ENCODE data around the gene UFD1.

Gene UFD1, protein sequence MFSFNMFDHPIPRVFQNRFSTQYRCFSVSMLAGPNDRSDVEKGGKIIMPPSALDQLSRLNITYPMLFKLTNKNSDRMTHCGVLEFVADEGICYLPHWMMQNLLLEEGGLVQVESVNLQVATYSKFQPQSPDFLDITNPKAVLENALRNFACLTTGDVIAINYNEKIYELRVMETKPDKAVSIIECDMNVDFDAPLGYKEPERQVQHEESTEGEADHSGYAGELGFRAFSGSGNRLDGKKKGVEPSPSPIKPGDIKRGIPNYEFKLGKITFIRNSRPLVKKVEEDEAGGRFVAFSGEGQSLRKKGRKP

DNA sequence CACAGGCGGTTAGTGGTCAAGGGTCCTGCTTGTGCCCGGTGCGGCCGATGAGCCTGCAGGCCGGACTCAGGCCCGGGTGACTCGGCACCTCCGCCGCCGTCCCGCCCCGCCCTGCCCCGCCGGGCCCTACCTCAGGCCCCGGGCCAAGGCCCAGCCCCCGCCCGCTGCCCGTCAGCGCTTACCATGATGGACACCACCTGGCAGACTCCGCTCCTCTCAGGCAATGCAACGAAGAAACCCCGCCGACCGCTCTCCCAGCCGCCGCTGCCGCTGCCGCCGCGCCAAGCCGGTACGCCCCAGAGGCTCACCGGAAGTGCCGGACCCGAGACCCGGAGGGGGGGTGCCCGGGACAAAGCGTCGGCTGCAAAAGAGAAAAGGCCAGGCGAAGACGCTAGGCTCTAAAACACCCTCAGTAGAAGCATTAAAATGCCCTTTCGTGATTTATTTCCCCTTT lies at the start of gene UFD1:
Gene UFD1, minus strand, starts transcription at position 293 of the 454 bp plus-strand sequence. Its CDS starts 108 bp downstream, at position 185.
- no peak for DNase-seq

DNA sequence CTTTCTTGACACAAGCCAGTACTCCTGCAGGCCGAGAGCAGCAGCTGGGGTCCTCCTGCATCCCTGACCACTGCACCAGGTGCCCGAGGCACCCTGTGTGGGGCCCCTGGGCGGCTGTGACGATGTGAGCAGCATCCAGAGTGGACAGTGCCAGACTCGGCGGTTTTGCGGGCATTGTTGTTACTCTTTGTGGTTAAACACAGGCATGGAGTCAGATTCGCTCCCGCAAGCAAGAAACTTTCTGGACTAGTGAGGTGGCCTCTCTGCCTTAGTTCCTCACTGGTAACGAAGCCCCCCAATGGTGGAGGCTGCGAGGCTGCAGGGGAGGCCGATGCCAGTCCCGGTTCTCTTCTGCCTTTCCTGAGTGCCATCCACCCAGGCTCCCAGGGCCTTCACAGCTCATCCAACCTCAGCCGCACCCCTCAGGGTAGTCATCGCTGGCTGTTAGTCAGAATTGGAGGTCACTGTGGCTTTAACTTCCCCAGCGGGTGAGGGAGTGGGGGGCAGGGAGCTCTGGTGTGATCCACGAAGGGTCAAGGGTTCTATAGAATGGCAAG lies 48.9 kb upstream of the UFD1 start:
- DNase-seq: no peak

DNA sequence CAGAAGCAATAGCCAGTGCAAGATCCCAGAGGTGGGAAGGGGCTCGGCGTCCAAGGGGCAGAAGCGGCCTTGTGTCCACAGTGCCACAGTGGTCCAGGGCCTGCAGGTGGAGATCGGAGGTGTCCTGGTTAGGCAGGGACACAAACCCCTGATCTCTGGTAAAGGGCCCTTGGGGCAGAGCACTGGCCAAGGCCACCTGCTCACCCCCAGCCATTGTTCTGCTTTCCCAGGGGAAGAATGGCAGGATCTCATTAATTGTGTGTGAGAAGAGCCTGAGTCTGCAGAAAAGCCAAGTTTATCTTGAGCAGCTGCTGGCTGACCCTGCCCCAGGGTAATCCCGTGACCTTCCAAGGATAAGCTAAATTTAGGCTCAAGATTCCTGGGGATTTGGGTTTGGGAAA lies 48.3 kb upstream of the UFD1 start:
- no peak for DNase-seq

DNA sequence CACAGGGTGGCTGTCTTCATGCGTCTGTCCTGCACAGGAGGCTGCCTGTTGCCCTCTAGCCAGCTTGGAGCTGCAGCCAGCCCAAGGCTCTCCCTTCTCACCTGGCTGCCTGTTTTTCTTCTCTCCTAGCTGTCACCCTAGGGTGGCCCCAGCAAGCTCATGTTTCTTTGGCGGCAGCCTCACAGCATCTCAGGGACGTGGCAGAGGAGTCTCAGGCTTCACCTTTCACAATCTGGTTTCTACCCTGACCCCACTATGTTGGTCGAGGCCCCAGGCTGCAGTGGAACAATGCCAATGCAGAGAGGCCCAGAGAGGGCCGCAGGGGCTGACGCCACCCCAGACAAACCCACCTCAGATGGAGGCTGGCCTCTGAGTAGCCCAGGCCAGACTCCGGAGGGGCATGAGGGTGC lies 47.7 kb upstream of the UFD1 start:
- DNase-seq: no peak

DNA sequence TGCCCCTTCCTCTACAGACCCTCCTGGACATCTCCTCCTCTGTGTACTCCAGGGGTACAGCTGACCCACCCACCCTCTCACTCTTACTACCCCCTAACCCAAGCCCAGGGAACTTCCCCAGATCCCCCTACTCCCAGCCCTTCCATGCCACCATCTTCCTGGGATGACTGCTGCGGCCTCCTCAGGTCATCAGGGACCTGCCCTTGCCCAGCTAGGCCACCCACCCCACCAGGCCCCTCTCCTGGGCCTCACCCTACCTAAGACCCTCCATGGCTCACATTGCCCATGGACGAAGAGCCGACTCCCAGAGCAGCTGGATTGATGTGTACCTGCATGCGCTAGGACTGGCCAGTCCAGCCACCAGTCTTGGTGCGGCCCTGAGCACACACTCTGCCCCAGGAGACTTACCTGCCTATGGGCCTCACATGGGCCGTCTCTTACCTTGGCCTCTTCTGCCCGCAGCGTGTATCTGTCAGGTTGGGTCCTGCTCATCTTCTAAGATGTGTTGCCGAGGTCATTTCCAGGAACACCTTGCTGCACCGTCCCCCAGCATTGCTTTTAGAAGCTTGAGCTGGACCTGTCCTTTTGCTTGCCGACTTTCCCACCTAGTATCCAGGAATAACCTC lies 47.2 kb upstream of the UFD1 start:
- DNase-seq: no peak

DNA sequence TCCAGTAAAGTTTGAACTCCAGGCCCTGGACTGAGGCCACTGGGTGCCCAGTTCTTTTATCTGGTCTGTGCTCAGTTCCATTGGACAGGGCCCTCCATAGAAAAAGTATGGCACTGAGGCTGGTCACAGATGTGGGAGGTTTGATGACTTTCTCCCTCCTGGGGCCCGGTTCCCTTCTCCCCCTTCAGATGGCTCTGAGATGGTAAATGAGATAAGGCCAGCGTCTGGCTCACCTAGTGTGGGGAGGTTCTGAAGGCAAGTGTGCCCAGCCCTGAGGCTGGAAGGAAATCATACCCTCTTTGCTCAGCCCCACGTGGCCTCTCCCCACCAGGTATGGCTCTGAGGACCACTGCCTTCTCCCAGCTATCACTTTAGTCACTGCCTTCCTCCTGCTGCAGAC lies 46.7 kb upstream of the UFD1 start:
- no peak for DNase-seq

DNA sequence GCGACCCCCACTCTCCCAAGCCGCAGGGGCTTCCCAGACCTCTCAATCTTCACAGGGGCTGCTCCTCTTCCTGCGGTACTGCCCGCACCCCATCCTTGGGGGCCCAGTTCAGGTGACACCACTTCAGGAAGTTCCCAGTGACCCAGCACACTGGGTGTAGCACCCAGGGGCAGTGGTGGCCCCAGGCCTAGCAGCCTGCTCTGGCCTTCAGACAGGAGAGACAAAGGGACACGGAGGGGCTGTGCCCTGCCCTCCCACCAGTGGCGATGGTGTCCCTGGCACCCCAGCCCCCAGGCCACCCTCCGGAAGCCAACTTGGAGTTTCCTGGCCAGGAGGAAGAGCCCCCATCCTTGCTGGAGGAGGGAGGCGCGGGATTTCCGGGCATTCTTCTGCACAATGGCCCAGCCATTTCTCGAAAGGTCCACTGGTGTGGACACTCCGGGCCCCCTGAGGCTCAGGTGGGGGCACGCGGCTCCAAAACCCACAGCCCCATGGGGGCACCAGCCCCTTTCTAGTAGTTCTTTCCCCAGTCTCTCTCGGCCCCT lies 46.2 kb upstream of the UFD1 start:
- no peak for DNase-seq

DNA sequence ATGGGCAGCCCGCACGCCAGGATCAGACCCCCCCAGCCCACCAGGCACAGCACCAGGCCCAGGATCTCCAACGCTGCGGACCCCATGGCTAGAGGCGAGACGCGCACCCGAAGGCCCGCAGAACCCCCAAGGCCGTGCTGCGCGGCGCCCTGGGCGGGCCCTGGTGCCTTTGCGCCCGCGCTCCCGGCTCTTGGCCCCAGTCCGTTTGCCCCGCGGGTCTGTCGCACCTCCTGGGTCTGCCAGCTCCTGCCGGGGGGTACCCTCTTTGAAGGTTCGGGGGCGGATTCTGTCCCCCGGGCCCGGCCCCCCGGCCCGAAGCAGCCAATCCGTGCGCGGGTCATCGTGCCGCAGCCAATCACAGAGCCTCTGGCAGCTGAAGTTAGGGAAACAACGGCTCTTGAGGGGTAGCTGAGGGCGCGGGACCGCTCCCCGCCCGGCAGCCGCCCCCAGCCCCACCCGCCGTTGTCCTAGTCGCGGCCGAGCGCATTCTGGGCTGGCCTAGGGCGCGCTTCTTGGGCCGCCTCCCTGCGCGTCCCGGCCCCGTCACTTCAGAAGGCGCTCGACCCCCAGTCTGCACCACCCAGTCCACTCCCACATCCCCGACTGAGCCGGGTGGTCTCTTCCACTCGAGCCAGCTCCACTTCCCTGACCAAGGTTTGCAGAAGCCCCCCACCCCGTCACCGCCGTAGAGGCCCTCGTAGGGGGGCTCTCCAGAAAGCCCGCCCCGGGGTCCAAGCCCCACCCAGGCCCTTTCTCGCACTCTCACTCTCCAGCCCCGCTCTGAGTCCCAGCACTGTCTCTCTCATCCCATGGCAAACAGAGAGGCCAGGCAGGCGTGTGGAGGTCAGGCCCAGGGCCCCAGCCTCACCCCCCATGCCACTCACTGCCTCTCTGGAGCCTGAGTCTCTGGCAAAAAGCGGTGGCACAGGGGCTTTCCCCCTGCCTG lies 45.5 kb upstream of the UFD1 start, which contains the start of gene CLDN5:
Gene CLDN5, minus strand, starts transcription at position 241 of the 946 bp plus-strand sequence. Its CDS starts 155 bp downstream, at position 86.
- no peak for DNase-seq

DNA sequence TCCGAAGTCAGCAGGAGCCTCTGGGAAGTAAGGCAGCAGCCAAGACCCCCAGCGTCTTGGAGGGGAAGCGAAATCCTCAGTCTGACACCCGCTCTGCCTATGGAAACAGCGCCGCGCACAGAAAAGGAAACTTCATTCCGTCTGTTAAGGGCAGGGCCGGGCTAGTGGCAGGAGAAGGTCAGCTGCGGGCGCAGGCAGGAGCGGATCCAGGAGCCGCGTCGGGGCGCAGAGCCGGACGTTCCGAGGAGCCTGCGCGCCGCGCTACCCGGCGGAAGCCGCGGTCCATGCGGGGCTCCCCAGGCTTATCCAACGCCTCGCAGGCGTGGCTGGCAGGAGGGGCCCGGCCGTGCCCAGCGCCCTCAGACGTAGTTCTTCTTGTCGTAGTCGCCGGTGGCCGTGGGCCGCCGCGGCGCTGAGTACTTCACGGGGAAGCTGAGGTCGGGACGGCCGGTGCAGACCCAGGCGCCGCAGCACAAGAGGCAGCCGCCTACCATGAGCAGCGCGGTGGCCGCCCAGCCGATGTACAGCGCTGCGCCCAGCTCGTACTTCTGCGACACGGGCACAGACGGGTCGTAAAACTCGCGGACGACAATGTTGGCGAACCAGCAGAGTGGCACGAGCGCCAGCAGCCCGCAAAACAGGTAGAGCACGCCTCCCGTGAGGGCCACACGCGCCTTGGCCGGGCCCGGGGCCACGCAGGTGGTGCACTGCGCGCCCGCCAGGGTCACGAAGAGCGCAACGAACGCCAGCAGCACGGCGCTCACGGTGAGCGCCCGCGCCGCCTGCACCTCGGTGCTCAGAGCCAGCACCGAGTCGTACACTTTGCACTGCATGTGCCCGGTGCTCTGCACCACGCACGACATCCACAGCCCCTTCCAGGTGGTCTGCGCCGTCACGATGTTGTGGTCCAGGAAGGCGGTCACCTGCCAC lies 44.5 kb upstream of the UFD1 start:
- no peak for DNase-seq

DNA sequence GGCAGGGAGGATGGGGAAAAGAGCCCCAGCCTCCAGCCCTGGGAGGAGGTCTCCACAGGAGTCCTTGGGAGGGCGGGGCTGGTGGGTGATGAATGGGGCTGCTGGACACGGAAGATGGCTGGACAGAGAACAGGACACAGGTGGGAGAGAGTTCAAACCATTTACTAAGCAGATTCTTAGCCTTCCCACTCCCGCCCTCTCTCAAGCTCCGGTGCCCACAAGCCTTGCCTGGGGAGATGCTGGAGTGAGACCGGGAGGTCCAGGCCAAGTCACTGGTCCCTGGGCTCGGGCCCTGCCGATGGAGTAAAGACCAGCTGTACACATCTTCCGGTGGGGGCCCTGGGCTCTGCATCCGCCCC lies 43.9 kb upstream of the UFD1 start:
- DNase-seq: no peak

DNA sequence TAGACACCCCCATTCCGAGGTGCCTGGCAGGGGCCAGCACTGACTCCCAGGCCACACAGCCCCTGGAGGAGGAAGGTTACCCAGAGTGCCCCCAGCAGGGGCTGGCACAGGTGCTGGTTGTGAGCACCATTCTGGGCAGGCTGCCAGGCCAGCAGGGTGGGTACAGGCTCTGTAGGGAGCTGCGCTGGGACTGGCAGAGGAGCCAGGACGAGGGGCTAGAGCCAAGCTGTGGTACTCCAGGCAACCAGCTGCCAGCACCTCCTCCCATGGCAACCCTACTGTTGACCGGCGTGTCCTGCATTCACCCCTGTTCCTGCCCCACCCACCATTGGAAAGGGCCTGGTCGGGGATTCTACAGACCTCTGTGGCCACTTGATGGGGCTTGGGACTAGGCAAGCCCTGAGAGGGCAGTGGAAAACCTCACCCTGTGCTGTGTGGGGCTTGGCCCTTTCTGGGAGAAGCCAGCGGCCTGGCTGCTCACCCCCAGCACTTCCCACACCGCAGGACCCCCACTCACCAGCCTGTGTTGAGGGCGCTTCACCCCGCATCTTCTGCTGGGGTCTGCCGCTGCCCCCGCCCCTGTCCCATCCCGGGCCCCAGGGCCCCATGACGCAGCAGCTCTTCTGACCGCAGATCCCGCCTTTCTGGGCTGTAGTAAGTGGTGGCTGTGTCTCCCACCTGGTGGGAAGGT lies 43.3 kb upstream of the UFD1 start:
- DNase-seq: peak; percentile 69

DNA sequence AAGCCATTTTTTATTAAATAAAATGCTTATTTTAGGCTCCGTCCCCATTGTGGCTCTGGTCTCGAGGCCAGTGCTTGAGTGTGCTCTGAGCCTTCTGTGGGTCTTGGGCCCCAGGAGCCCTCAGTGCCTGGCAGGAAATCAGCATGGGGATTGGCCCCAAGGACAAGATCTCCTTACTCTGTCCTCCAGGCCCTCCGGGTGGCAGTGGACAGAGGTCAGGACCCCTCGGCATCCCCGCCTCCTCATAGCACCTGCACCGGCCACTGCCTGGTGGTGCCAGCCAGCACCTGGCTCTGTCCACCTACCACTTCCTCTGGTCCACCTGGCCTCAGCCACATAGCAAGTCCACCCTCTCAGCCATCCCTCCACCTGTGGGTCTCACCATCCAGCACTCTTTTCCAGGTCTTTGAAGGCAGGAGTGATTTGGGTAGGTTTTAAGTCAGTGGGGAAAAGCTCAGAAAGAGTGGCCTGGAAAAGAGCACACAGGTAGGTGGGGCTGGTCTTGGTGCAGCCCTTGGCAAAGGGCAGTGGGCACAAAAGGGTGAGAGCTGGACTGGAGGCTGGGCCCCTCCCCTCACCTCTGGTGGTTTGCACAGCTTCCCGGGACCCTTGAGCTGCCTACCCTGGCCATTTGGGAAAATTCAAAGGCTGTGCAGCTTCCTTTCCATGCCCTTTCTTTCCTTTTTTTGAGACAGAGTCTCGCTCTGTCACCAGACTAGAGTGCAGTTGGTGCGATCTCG lies 41.7 kb upstream of the UFD1 start:
- DNase-seq: no peak

DNA sequence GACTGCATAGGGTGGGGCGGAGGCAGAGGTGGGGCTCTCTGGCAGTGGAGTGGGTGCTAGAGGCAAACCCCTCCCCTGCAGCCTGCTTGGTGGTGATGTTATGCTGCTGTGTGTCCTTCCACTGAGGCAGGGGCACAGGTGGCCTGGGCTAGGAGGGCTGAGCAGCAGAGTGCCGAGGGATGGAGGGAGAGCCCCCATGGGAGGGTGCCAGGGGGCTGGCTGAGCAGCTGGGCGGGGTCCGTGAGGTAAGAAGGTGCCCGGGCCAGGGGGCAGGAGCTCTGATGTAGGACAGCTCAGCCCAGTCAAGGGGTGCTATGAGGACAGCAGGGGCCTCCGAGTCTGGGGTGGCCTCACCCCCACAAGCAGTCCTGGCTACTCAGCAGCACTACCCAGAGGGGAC lies 41.0 kb upstream of the UFD1 start:
- no peak for DNase-seq

DNA sequence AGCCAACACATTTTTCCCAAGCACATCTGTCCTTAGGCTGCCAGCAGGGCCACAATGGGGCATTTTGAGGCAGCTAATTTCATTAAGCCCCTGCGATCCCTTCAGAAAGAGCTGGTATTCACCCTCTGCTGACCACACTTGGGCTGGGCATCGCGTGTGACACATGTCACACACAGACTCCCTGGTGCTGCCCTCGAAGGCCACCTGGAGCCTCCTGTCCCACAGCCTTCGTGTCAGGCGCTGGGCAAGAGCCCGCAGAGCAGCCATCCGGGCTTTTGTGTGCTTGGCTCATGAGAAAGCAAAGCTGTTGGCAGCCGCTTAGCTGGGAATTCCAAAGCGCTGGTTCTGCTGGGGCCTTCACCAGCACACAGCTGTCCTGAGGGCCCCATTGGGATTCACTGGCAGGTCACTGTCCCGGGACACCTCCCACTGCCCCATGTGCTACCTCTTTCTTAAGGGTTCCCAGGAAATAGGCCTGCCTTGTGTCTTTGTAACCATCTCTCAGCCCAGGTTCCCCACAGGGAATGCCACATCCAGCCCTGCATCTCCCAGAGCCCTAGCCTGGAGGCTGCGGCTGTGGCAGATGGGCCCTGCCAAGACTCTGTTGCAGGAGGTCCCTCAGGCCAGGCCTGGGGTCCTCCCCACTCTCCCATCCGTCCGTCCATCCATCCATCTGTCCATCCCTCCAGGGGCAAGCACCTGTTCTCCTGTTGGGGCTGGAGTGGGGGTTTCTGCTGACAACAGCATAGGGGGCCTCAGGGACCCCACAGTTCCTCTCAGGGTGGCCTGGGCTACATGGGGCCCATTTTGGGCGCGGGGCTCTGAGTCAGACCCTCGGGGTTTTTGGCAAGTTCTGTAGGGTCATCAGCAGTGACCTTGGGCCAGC lies 40.3 kb upstream of the UFD1 start:
- no peak for DNase-seq

DNA sequence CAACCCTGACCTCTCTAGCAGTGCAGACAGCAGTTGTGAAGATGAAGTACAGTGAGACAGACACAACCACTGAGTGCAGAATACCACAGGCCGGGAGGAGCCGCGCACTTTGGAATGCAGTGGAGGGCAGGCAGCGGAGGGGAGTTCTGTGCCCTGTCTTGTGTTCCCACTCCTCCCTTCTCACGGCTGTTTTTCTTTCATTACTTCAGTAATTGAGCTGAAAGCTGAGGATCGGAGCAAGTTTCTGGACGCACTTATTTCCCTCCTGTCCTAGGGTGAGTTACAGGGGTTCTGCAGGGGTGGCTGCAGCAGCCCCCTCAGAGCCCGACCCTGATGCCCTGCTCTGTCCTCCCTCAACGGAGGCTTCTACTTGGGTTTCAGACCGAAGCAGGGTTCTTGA lies 39.6 kb upstream of the UFD1 start:
- DNase-seq: no peak

DNA sequence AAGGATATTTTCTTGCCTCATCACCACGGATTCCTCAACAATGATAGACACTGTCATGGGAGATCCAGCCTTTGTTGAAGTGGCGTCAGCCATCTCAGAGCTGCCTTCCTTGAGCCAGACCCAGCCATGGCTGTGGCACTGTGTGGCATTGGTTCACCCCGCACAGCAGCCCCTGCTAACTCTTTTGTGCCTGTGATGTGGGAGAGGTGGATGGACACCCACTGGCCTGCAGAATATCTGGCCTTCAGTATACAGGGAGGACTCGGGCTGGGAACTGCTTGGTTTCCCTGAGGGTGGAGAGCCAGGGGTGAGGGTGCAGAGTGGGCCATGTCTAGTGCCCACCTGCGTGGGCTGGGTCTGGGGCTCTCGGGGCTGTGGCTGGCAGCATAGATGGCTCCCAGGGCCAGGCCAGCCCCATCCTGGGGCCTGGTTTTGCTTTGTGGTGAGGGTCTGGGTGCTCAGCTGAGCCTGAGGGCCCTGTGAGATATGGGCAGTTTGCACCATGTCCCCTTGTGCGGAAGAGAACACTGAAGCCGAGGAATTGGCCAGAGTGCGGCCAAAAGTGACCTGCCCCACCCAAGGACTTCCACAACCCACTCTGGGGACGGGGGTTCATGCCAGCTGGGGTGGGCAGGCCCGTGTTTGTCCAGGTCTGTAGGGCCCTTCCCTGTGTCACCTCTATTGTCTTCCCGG lies 39.1 kb upstream of the UFD1 start:
- DNase-seq: no peak

DNA sequence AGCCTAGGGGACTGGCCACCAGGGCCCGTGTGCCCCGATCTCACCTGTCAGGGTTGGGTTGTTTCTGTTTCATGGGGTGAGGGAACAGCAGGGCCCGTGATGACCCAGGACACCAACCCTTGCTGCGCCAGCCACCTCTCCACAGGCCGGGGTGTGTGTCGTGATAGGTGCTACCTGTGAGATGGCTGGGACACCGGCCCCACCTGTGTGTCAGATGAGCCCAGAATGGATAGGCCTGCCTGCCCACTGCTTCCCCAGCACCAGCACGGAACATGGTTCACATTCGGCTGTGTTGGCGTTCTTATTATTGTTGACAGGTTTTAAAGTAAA lies 38.1 kb upstream of the UFD1 start:
- DNase-seq: no peak

DNA sequence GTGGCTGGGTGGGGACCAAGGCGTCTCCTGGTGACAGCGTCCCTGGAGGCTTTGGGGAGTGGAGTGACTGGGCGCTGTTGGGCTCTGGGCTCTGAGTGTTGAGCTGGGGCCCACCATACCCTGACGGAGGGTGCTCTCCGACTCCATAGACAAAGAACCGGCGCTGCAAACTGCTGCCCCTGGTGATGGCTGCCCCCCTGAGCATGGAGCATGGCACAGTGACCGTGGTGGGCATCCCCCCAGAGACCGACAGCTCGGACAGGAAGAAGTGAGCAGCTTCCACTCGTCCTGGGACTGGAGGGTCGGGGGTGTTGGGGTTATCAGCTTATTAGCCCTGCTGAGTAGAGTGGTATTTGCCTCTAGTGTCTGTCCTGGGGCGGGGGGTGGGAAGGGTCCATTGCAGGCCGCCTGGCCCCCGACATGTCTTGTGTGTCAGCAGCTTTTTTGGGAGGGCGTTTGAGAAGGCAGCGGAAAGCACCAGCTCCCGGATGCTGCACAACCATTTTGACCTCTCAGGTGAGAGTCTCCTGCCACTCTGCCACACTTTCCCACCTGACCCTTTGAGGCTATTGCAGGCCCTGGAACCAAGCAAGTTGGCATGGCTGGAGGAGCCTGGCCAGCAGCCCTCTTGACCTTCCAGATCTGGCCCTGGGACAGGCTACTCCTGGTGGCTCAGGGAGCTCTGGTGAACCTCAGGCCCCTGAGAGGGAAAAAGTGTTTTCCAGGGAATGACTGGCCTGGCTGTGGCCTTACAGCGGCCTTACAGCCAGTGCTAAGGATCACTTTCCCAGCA lies 37.6 kb upstream of the UFD1 start:
- no peak for DNase-seq

Data from NCI-H2081 treated with DMSO at 0.1 percent for 48 hours (cell line).